HepG2 (cell line): ENCODE measurements around the gene SLC29A3. TPM values are rescaled to one million over a fixed set of nuclear protein-coding genes. Genes with fewer than 3 reads are reported as not detected.
A peak's percentile ranks its signal among the peaks of the same experiment; 100 is the strongest.

ENCODE experiments used
- ATAC-seq: fragments of 200-7000 bp; cut with Tn5 transposase; 3 replicates; pipeline ENCODE4 v1.9.1; 2020; ENCODE audit warnings: mild to moderate bottlenecking, moderate library complexity
- BruUV-seq: library from RNA; stranded (reverse); fragments of 400-500 nt; replicated peaks from 2 replicates; lab custom pipeline; 2021; lab: Mats Ljungman, UMichigan
- CTCF ChIA-PET: fragments of 300-600 bp; formaldehyde crosslinking; extraction: SDS; loops from one replicate; lab custom pipeline; 2021; ENCODE audit warnings: low total read pairs, inconsistent platforms, low intra/inter-chr PET ratio; lab: Yijun Ruan, JAX
- POLR2A ChIA-PET: fragments of 350-600 bp; sonication (Branson Sonifier 250); formaldehyde crosslinking; loops from one replicate; lab custom pipeline; 2020; ENCODE audit warnings: antibody characterized with exemption, inconsistent platforms; lab: Yijun Ruan, JAX
- DNase-seq: peaks from one replicate; pipeline ENCODE4 v3.0.0-alpha.2; 2015; ENCODE audit warnings: low spot score
- FAIRE-seq: peaks from 3 replicates; lab custom pipeline; 2011; peaks lifted over from hg19 to GRCh38; lab: Jason Lieb, UNC
- H2AFZ ChIP-seq: one replicate; pipeline ENCODE4 v1.6.1; 2011; ENCODE audit warnings: low read length, inconsistent platforms
- H3K27ac ChIP-seq: fragments of 300-600 bp; 3 replicates; pipeline ENCODE4 v1.8.0; 2011; ENCODE audit warnings: mixed run types, mild to moderate bottlenecking, mixed read lengths, low read length, inconsistent platforms; ENCODE audit not compliant: insufficient read depth; ENCODE audit errors: extremely low read length
- H3K27me3 ChIP-seq, 2 experiments: fragments of 200-600 bp in 1 of 2; 2 replicates in 1 of 2; 3 replicates in 1 of 2; pipeline versions ENCODE4 v1.6.0 to v1.8.0; 2011; ENCODE audit warnings: low read length in 2 of 2, mild to moderate bottlenecking in 2 of 2, moderate library complexity in 2 of 2, inconsistent platforms in 1 of 2; ENCODE audit not compliant: insufficient read depth in 2 of 2, control insufficient read depth in 1 of 2
- H3K36me3 ChIP-seq, 2 experiments: fragments of 200-600 bp in 1 of 2; replicated peaks in 1 of 2; 2 replicates in 1 of 2; 3 replicates in 1 of 2; pipeline versions ENCODE4 v1.5.1 to v1.8.0; 2011; ENCODE audit warnings: low read length in 2 of 2, inconsistent platforms in 1 of 2; ENCODE audit not compliant: insufficient read depth in 2 of 2, control insufficient read depth in 1 of 2
- H3K4me1 ChIP-seq: 2 replicates; pipeline ENCODE4 v1.5.1; 2012; ENCODE audit warnings: low read length, inconsistent platforms; ENCODE audit not compliant: insufficient read depth
- H3K4me2 ChIP-seq: 2 replicates; pipeline ENCODE4 v1.6.0; 2011; ENCODE audit warnings: low read depth, low read length, inconsistent platforms
- H3K4me3 ChIP-seq, 3 experiments: fragments of 200-600 bp in 1 of 3; sonication (generic), shearing (Covaris generic) in 1 of 3; replicated peaks in 1 of 3; 2 replicates each; pipeline ENCODE4 v1.5.1; 2011 to 2016; ENCODE audit warnings: low read length in 3 of 3, inconsistent platforms in 2 of 3, low read depth in 2 of 3, mild to moderate bottlenecking in 2 of 3, control low read depth in 1 of 3, mixed read lengths in 1 of 3; ENCODE audit not compliant: insufficient read depth in 1 of 3
- H3K79me2 ChIP-seq: one replicate; pipeline ENCODE4 v1.6.1; 2011; ENCODE audit warnings: low read length, inconsistent platforms; ENCODE audit not compliant: insufficient read depth
- H3K9ac ChIP-seq: 2 replicates; pipeline ENCODE4 v1.6.0; 2011; ENCODE audit warnings: mild to moderate bottlenecking, low read depth, low read length, inconsistent platforms; ENCODE audit not compliant: insufficient read depth
- H3K9me3 ChIP-seq: 2 replicates; pipeline ENCODE4 v1.5.1; 2012; ENCODE audit warnings: mild to moderate bottlenecking, low read length
- H4K20me1 ChIP-seq: 2 replicates; pipeline ENCODE4 v1.6.0; 2011; ENCODE audit warnings: inconsistent platforms, mild to moderate bottlenecking, low read length, moderate library complexity; ENCODE audit not compliant: insufficient read depth
- BHLHE40 ChIP-seq: IDR thresholded peaks from 2 replicates; pipeline ENCODE4 v1.6.1; 2011; ENCODE audit warnings: low read length, improper control_type of control experiment
- ETV6 ChIP-seq: sonication (generic); formaldehyde crosslinking; conservative IDR thresholded peaks from 2 replicates; pipeline ENCODE4 v1.4.0; 2020; ENCODE audit warnings: missing genetic modification reagents
- FOXO4 ChIP-seq: sonication (generic); formaldehyde crosslinking; conservative IDR thresholded peaks from 2 replicates; pipeline ENCODE4 v1.8.1; 2023; ENCODE audit warnings: missing genetic modification reagents
- MAFF ChIP-seq: IDR thresholded peaks from 2 replicates; pipeline ENCODE4 v1.6.1; 2011; ENCODE audit warnings: low read depth, low read length, improper control_type of control experiment
- MAFG ChIP-seq: sonication (generic); formaldehyde crosslinking; IDR thresholded peaks from 2 replicates; pipeline ENCODE4 v1.5.1; 2020; ENCODE audit warnings: mild to moderate bottlenecking, missing genetic modification reagents
- MAFK ChIP-seq, 2 experiments: IDR thresholded peaks in 1 of 2; conservative IDR thresholded peaks in 1 of 2; 2 replicates each; pipeline ENCODE4 v1.6.1; 2011; ENCODE audit warnings: improper control_type of control experiment in 2 of 2, low read length in 2 of 2
- ZFP91 ChIP-seq: sonication (generic); formaldehyde crosslinking; IDR thresholded peaks from 2 replicates; pipeline ENCODE4 v1.9.0; 2022; ENCODE audit warnings: missing genetic modification reagents, mild to moderate bottlenecking, borderline replicate concordance
- ZNF180 ChIP-seq: sonication (generic); formaldehyde crosslinking; IDR thresholded peaks from 2 replicates; pipeline ENCODE4 v1.4.0; 2020; ENCODE audit warnings: low read depth, missing genetic modification reagents, borderline replicate concordance
- WGBS: methylation state at CpG from one replicate; pipeline ENCODE4 v1.1.6; 2017; ENCODE audit warnings: low lambda C conversion rate; 5-methylcytosine and 5-hydroxymethylcytosine counted together
- in situ Hi-C: cut with HindIII; loops from 2 replicates; pipeline ENCODE4 v1.10.0; 2017; ENCODE audit warnings: low pct_unique_long_range_greater_than_20kb; ENCODE audit not compliant: extremely low pct_ligation_motif_present
- intact Hi-C: fragments of 100-400 bp; cut with micrococcal nuclease; formaldehyde crosslinking; loops from one replicate; pipeline ENCODE4 v1.10.0; 2022; ENCODE audit not compliant: unreplicated experiment
- polyA plus RNA-seq, 8 experiments: library from polyadenylated mRNA; depleted of rRNA in 3 of 8; stranded (reverse) in 7 of 8; unstranded in 1 of 8; fragments of >200 nt; fragmentation: Illumina TruSeq in 4 of 8; extraction: Trizol in 4 of 8; gene quantifications; 2 replicates each; pipeline versions ENCODE4 v1.2.1 to v1.2.3, GENCODE V29; 2011 to 2016; ENCODE audit warnings: low read depth in 4 of 8, missing spikeins in 1 of 8, mixed read lengths in 1 of 8; ENCODE audit not compliant: insufficient read depth in 1 of 8
- total RNA-seq, 5 experiments: library from RNA; depleted of rRNA; stranded (reverse); fragments of >200 nt; fragmentation: Illumina TruSeq; extraction: Trizol; gene quantifications; 2 replicates each; pipeline ENCODE4 v1.2.3, GENCODE V29; 2016; ENCODE audit warnings: low read depth in 1 of 5
- TF ChIP-seq, protein P1 (sequence below): sonication (generic); formaldehyde crosslinking; IDR thresholded peaks from 2 replicates; pipeline ENCODE4 v1.5.0; 2020; ENCODE audit warnings: mild to moderate bottlenecking, low read depth, missing genetic modification reagents, borderline replicate concordance

The SLC29A3 gene
- total and polyA plus RNA-seq, 2 of the 13 experiments (the other 11 are each of a cell fraction or from before 2014, with no cell fraction given): 8.6 to 11.8 TPM

- TF ChIP-seq ZFP91 (CRISPR knock-in tag): no peak
- TF ChIP-seq, all 625 proteins: peak for 0
These were observed 12.1 kb upstream of the SLC29A3 start (continued) for GRCh38 chr10:71306979-71307378.

DNA sequence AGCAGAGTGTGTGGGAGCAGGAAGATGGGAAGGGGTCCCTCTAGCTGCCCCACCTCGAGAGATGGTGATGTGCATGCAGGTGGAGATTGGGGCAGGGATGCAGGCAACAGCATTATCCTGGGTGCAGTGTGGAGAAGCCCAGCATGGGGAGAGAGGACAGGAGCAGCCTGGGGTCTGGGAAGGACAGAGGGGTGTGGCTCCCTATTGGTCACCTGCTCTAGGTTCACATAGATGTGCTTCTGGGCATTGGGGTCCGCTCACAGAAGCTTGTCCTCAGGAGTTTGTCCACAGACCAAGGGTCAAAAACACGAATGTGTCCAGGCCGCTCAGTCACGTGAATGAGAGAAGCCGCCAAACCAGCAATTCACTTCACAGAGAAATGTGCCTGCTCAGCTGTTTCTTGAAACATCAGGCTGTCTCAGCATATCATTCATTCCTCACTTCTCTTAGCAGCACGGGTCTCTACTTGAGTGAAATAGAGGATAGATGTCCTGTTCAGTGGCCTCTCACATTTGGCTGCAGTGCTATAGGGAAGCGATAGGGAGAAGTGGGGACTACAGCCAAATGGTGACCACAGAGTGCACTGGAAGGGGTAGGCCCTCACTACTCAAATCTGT, 11.5 kb upstream of the SLC29A3 start:
- FAIRE-seq: no peak
- H3K27me3 ChIP-seq: peaks cover 3 to 4% of the 10 kb centered on the region in 2 experiments; a peak in 2 of 5 replicates
- H3K9me3 ChIP-seq: no peaks in the 10 kb centered on the region
- no peak overlapping the region for H2AFZ ChIP-seq
- BruUV-seq: no TSS peak
- H3K4me2 ChIP-seq: no peak overlapping the region
- in situ Hi-C loops: loop anchor here (5.0 kb wide), 1 partner anchor 395 kb away; no protein-coding TSS in a partner anchor
- no peaks in the 10 kb centered on the region for H3K36me3 ChIP-seq
- no peak overlapping the region for H3K9ac ChIP-seq
- no peak; the same call in 2 of the 3 replicates for ATAC-seq
- H3K4me3 ChIP-seq: no peak overlapping the region
- H3K79me2 ChIP-seq: no peaks in the 10 kb centered on the region
- POLR2A ChIA-PET: interaction anchor here (0.8 kb wide), 1 partner anchor 331 kb away, joined by 3 read pairs; no protein-coding TSS in a partner anchor
- intact Hi-C loops: no loop called here
- TF ChIP-seq MAFG (CRISPR knock-in tag) (peak; percentile 57; the same call in 1 of the 2 replicates), MAFF (peak; percentile 97), BHLHE40 (peak; percentile 64), ETV6 (CRISPR knock-in tag) (no peak), FOXO4 (0 out of 2 replicates have a peak, but pooled peaks have one; percentile 37), ZNF180 (peak; percentile 31; the same call in 1 of the 2 replicates), MAFK (conservative IDR thresholded peaks at IDR 0.05 in 1 of 2, IDR thresholded peaks at IDR 0.05 in 1 of 2; ENCODE audit: low read length in 2 of 2) (peak; percentile 98)
- TF ChIP-seq, protein P1, sequence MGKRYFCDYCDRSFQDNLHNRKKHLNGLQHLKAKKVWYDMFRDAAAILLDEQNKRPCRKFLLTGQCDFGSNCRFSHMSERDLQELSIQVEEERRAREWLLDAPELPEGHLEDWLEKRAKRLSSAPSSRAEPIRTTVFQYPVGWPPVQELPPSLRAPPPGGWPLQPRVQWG: no peak
- TF ChIP-seq, all 625 proteins: peak for 6
- 13% methylated on average over 6 of the region's 8 CpGs for WGBS
- CTCF ChIA-PET: no interaction called here
- Histone ChIP-seq H3K4me1 (peaks cover 20% of the 10 kb centered on the region; the same call in 1 of the 2 replicates), H4K20me1 (no peaks in the 10 kb centered on the region), H3K27ac (no peak overlapping the region)
- no peak for DNase-seq
